GM21528 (cell line): Measurements from ENCODE around the gene TBC1D22A.

Experiments
- ATAC-seq: cut with Tn5 transposase; IDR thresholded peaks from one replicate; pipeline ENCODE4 v1.9.1; 2021; ENCODE audit warnings: mild to moderate bottlenecking, moderate library complexity; ENCODE audit not compliant: unreplicated experiment, low FRiP score

TBC1D22A gene

DNA sequence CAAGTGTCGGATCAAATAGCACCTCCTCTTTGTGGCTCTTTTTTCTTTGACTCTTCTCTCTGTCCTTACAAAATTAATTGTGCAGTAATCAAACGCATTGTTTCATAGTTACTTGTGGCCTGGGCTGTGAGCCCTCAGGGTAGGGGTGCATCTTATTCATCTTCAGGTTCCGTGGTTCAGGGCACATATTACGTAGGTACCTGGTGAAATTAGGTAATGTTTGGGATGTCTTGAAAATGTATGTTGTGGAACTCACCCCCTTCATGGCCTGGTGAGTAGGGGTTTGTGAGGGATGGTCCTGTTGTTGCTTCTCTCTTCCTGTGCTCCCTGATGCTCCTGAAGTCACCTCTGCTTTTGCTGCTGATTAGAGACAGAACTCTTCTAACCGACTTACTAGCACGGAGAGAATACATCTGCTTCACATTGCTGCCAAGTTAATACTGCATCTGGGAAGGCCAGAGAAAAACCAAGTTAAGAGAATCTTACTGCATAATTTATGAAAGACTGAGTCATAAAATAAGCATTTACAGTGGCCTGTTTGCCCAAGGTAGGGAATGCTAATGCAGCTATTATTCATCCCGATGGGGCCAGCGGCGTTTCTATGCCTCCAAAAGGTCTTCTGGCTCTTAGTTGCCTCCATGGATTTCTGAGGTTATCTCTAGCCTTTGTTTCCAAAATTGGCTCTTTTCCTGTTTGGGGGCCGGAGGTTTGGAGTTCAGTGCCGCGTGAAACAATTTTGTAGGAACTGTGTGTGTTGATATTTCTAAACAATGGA is 66.9 kb downstream of the TBC1D22A start:
- no peak for ATAC-seq

- no peak for ATAC-seq
Observed at GRCh38 chr22:46829941-46830715, 67.7 kb downstream of the TBC1D22A start.

GRCh38 chr22:46830841-46831240 is 68.4 kb downstream of the TBC1D22A start:
- no peak for ATAC-seq

GRCh38 chr22:46833228-46833627 is 70.8 kb downstream of the TBC1D22A start:
- ATAC-seq: no peak

DNA sequence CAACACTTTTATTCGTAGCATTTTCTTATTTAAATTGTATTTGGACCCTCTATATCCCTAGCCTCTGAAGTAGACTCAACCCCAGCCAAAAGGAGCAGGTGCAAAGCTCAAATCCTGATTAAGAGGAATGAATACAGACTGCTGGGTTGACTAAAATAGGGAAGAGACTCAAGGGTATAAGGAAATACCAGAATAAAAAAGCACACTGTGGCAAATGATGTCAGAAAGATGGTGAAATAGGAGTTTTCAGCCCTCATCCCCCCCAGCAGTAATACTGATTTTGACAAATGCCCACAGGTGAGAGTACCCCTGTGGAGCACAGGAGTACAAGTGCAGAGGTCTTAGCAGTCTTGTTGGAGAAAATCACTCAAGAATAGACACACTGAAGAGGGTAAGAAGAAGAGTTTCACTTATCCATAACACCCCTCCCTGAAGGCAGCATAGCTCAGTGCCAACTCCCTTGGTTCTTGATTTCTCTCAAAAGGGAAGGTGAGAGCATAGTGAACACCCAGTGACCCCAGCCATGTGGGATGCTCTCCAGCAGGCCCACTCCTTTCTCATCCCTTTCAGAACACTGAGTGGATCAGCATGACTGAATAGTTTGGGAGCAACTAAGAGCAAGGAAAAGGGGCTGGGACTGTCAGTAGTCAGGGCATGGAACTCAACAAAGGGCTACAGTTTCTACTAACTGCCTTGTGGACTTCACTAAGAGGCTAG is 71.7 kb downstream of the TBC1D22A start:
- ATAC-seq: no peak

GRCh38 chr22:46835288-46835687 is 72.8 kb downstream of the TBC1D22A start:
- no peak for ATAC-seq

- ATAC-seq: no peak
Observed at GRCh38 chr22:46835693-46836092, 73.2 kb downstream of the TBC1D22A start.

DNA sequence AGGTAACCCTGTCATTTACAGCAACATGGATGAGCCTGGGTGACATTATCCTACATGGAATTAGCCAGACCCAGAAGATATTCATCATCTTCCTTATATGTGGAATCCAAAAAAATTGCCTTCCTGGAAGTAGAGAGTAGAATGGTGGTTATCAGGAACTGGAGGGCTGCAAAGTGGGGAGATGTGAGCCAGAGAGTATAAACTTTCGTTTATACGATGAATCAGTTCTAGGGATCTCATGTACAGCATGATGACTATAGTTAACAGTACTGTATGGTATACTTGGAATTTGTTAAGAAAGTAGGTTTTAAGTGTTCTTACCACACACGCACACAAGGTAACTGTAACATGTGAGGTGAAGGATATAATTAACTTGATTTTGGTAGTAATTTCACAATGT is 79.1 kb downstream of the TBC1D22A start:
- no peak for ATAC-seq

DNA sequence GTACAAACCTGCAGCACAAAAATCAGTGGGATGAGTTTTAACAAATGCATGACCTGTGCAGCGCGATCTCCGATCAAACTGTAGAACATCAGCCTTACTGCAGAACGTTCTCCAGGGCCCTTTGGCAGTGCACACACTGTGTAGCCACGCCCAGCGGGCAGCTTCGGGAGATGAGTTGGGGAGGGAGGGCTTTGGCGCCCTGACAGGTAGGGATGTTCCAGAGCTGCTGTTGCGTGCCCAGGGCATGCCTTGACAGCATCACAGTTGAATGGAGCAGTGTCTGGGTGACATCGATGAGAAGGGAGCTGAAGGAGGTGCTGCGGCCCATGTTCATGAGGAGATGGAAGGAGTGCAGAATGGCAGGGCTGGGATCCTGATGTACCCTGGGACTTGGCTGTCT is 80.2 kb downstream of the TBC1D22A start:
- no peak for ATAC-seq

- no peak for ATAC-seq
Observed at GRCh38 chr22:46843821-46844255, 81.4 kb downstream of the TBC1D22A start.

DNA sequence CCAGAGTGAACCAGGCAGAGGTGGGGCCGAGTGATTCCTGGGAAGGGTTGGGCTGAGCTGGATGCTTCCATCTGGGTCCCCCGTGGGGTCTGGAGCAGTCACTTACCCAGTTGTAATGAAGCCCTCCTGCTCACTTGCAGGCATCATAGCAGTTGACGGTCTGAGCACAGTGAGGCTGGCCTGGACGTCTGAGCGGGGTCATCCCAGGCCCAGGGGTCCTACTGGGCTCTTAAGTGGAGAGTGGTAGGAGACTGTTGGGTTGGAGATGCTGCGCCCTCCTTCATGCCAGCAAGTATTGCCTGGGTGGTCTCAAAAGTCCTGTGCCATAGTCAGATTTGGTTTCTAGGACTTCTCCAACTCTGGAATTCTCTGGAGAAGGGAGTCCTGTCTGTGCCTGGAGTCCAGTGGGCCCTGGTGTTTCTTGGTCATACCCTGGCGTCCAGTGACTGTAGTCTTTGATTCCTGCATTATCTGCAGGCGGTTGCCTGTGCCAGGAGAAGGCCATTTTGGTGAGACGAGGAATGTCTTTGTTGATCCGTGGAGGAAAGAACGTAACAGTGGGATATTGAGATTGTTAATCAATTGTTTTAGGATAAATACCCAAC is 82.3 kb downstream of the TBC1D22A start:
- no peak for ATAC-seq

DNA sequence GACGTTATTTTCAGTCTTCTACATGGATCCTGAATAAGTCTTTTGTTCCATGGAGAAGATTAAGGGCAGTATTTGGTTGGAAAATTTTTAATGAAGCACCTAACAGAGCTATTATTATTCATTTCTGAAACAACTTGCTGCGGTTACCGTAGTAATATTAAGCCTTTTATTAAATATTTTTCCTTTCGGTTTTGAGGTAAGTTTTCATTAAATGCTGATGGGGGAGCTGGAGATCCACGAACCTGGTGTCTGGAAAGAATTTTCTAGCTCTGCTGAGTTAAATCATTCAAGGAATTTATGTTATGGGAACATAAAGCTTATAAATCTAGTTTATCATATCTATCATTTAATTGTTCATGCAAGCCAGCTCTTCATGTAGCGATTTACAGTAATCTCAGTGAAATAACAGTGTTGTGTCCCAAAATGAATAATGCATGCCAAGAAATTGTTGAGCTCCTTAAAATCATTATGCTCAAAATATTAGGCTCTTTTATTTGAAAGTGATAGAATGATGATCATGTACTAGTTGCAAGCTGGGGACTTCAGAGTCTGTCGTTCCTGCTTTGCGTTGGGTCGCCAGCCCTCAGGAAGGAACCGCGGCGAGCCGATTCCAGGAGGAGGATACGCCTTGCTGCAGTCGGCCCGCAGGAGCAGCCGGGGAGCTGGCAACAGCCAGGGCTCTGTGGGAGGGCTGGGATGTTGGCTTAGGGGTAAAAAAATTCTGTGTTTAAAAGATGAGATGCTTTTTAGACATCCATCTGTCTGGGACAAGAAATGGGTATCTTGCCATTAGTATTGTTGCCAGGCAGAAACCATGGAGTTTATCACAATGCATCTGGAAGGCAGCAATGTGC is 83.1 kb downstream of the TBC1D22A start:
- ATAC-seq: no peak

- ATAC-seq: no peak
Observed at GRCh38 chr22:46846150-46846831, 83.8 kb downstream of the TBC1D22A start.

DNA sequence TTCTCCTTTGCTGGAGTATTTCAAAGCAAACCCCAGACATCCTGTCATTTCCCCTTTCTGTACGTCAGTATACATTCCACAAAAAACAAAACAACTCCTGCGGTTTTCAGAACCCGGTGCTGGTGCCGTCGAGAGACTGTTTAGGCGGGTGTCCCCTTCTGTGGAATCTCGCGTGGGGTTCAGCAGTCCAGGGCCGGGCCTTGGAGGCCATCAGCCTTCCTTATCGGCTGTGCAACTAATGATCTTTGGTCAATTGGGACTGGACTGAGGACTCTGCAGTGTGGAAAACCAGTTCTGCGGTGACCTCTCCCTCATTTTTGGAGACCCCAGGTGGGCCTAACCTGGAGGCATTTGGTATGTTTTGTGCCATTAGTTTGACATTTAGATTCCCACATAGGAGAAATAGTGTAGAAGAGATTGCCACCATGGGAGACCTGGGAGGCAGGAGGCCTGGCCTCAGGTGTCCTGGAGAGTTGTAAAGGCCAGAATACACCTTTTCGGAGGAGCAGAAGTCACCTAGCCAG is 84.4 kb downstream of the TBC1D22A start:
- no peak for ATAC-seq

- ATAC-seq: no peak
Observed at GRCh38 chr22:46848197-46848596, 85.7 kb downstream of the TBC1D22A start.

DNA sequence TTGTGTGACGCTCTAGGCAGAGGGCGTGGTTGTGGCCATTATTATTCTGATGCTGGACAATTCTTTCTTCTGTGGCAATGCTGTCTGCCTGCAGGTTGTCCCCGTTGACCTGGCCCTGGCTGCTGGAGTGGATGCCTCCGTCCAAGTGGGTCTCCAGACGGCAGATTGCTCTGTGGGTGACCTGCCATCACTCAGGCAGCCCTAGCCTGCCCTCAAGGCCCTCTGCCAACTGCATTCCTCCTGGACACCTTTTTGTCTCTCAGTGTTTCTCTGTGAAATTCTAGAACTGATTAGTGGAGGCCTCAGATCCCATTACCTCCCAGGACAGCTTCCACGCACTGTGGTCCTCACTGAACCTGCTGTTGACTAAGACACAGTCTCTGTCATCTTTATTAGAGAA is 86.7 kb downstream of the TBC1D22A start:
- ATAC-seq: no peak

GRCh38 chr22:46849951-46850350 is 87.5 kb downstream of the TBC1D22A start:
- no peak for ATAC-seq

DNA sequence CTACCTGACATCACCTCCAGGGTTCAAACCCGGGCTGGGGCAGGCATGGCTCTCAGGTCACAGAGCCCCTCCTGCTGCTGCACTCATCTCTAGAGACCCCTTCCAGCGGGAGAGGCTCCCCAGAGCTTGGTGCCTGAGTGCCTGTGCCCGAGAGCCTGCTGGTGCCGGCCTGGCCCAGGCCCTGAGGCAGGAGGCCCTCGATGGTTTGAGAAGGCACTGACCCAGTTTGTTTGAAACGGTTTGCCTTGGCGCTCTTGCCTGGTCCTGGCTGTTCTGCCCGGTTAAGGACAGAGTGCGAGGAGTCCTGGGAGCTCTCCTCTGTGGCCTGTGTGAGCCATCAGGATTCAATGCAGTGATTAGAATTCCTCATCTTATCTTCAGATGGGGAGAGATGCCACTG is 88.9 kb downstream of the TBC1D22A start:
- no peak for ATAC-seq

- ATAC-seq: no peak
Observed at GRCh38 chr22:46851941-46852340, 89.5 kb downstream of the TBC1D22A start.
